Measurements from ENCODE around the gene MAD1L1.
"Not testable (repeated sequence)": the region's sequence is repeated elsewhere in the genome, so short reads cannot be mapped to it uniquely, and the experiment has no call there.

Gene MAD1L1

GRCh38 chr7:2063563-2064260 lies 169.0 kb downstream of the MAD1L1 start:
- H3K36me3 ChIP-seq, result peaks cover 28% of the 10 kb centered on the region
- no peak for TF ChIP-seq CTCF (IDR thresholded peaks at IDR 0.05)
- H3K4me1 ChIP-seq (ENCODE audit: control insufficient read depth in 1 of 2, insufficient read depth in 1 of 2, low read depth in 1 of 2, low read length in 1 of 2), result no peaks in the 10 kb centered on the region
- no peaks in the 10 kb centered on the region for H3K27me3 ChIP-seq
- H3K4me3 ChIP-seq (ENCODE audit: low read depth in 1 of 2, low read length in 1 of 2), result no peak overlapping the region
- H3K27ac ChIP-seq, result no peak overlapping the region
- no peaks in the 10 kb centered on the region for H3K9me3 ChIP-seq

- no peaks in the 10 kb centered on the region for H3K9me3 ChIP-seq
- H3K4me3 ChIP-seq (ENCODE audit: low read depth in 1 of 2, low read length in 1 of 2), result no peak overlapping the region
- peaks cover 17% of the 10 kb centered on the region for H3K36me3 ChIP-seq
- no peak for TF ChIP-seq CTCF (IDR thresholded peaks at IDR 0.05)
- no peaks in the 10 kb centered on the region for H3K4me1 ChIP-seq (ENCODE audit: control insufficient read depth in 1 of 2, insufficient read depth in 1 of 2, low read depth in 1 of 2, low read length in 1 of 2)
- H3K27me3 ChIP-seq, result no peaks in the 10 kb centered on the region
- H3K27ac ChIP-seq, result no peak overlapping the region
Observed at GRCh38 chr7:2062648-2063047, 170.1 kb downstream of the MAD1L1 start.

GRCh38 chr7:2060701-2061100 lies 172.0 kb downstream of the MAD1L1 start:
- Histone ChIP-seq H3K4me1 (ENCODE audit: control insufficient read depth in 1 of 2, insufficient read depth in 1 of 2, low read depth in 1 of 2, low read length in 1 of 2) (no peaks in the 10 kb centered on the region), H3K27me3 (no peaks in the 10 kb centered on the region), H3K36me3 (peaks cover 14% of the 10 kb centered on the region), H3K27ac (no peak overlapping the region), H3K9me3 (no peaks in the 10 kb centered on the region), H3K4me3 (ENCODE audit: low read depth in 1 of 2, low read length in 1 of 2) (no peak overlapping the region)
- TF ChIP-seq CTCF (IDR thresholded peaks at IDR 0.05), result no peak

- no peak overlapping the region for H3K4me3 ChIP-seq (ENCODE audit: low read depth in 1 of 2, low read length in 1 of 2)
- TF ChIP-seq CTCF (IDR thresholded peaks at IDR 0.05), result no peak
- peaks cover 9% of the 10 kb centered on the region for H3K36me3 ChIP-seq
Observed at GRCh38 chr7:2059964-2060700, 172.6 kb downstream of the MAD1L1 start.

GRCh38 chr7:2058246-2058645 lies 174.5 kb downstream of the MAD1L1 start:
- H3K27me3 ChIP-seq; H3K9me3 ChIP-seq; H3K36me3 ChIP-seq; H3K4me3 ChIP-seq (ENCODE audit: low read depth in 1 of 2, low read length in 1 of 2); H3K4me1 ChIP-seq (ENCODE audit: control insufficient read depth in 1 of 2, insufficient read depth in 1 of 2, low read depth in 1 of 2, low read length in 1 of 2); H3K27ac ChIP-seq: not testable (repeated sequence)

More at GRCh38 chr7:2059964-2060700, 172.6 kb downstream of the MAD1L1 start:
- Histone ChIP-seq H3K27me3 (no peaks in the 10 kb centered on the region), H3K4me1 (ENCODE audit: control insufficient read depth in 1 of 2, insufficient read depth in 1 of 2, low read depth in 1 of 2, low read length in 1 of 2) (no peaks in the 10 kb centered on the region), H3K9me3 (no peaks in the 10 kb centered on the region), H3K27ac (no peak overlapping the region)

- H3K27ac ChIP-seq, result no peak overlapping the region
- H3K4me1 ChIP-seq (ENCODE audit: control insufficient read depth in 1 of 2, insufficient read depth in 1 of 2, low read depth in 1 of 2, low read length in 1 of 2), result no peaks in the 10 kb centered on the region
- no peaks in the 10 kb centered on the region for H3K27me3 ChIP-seq
- TF ChIP-seq CTCF (IDR thresholded peaks at IDR 0.05), result no peak
- H3K4me3 ChIP-seq (ENCODE audit: low read depth in 1 of 2, low read length in 1 of 2), result no peak overlapping the region
- H3K36me3 ChIP-seq, result peaks cover 8% of the 10 kb centered on the region
- no peaks in the 10 kb centered on the region for H3K9me3 ChIP-seq
Observed at GRCh38 chr7:2055956-2056355, 176.8 kb downstream of the MAD1L1 start.
